GM12892 (cell line): ENCODE measurements around the gene GET4.

Experiments used
- POLR2A ChIP-seq: IDR thresholded peaks from 2 replicates; pipeline ENCODE4 v1.6.1; 2011; ENCODE audit warnings: low read depth, low read length, control low read depth
- POLR2AphosphoS5 ChIP-seq: IDR thresholded peaks from 2 replicates; pipeline ENCODE4 v1.6.1; 2011; ENCODE audit warnings: low read depth, low read length, control low read depth
- TAF1 ChIP-seq: IDR thresholded peaks from 2 replicates; pipeline ENCODE4 v1.6.1; 2011; ENCODE audit warnings: low read depth, mild to moderate bottlenecking, control low read depth, low read length, borderline replicate concordance

DNA sequence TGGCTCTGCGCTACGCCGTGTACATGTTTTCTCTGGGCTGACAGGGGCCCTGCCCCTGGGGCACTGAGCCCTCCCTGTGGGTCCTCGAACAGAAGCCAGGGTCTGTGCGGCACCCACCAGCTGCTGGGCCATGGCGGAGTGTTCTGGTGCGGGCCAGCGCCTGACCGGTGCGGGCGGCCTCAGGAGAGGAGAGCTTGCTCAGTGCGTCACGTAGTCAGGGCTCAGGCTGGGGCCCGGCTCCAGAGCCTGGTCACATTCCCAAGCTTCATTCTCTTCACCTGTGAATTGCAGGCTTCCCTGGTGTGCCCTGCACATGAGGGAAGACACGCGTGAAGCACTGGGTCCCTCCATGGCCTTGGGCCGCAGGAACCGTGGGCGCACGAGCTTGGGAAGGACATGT lies 15.5 kb downstream of the GET4 start:
- TF ChIP-seq POLR2A: no peak
- TF ChIP-seq POLR2AphosphoS5: no peak
- TF ChIP-seq TAF1: no peak
